SK-N-SH (cell line): Measurements from ENCODE around the gene KCTD21.

Experiments
- CHD2 ChIP-seq: fragments of 150-350 bp; IDR thresholded peaks from 2 replicates; pipeline ENCODE4 v1.6.1; 2018; ENCODE audit warnings: low read length; ENCODE audit not compliant: partially characterized antibody
- CTCF ChIP-seq: fragments of 200-600 bp; sonication (generic); IDR thresholded peaks from 2 replicates; pipeline ENCODE4 v1.6.1; 2017; ENCODE audit warnings: antibody characterized with exemption, mild to moderate bottlenecking, moderate library complexity
- ELF1 ChIP-seq: IDR thresholded peaks from 2 replicates; pipeline ENCODE4 v1.4.0; 2012
- EP300 ChIP-seq, 2 experiments: IDR thresholded peaks; 2 replicates each; pipeline versions ENCODE4 v1.4.0 to v1.6.1; 2012; ENCODE audit warnings: borderline replicate concordance in 1 of 2, low read depth in 1 of 2, low read length in 1 of 2
- MAX ChIP-seq: IDR thresholded peaks from 2 replicates; pipeline ENCODE4 v1.4.0; 2012; ENCODE audit warnings: low read depth
- POLR2AphosphoS5 ChIP-seq: IDR thresholded peaks from 2 replicates; pipeline ENCODE4 v1.6.1; 2012; ENCODE audit warnings: low read depth, low read length
- RXRA ChIP-seq: IDR thresholded peaks from 2 replicates; pipeline ENCODE4 v1.4.0; 2012; ENCODE audit warnings: low read depth, mild to moderate bottlenecking, borderline replicate concordance
- SMC3 ChIP-seq: IDR thresholded peaks from 2 replicates; pipeline ENCODE4 v1.6.1; 2012; ENCODE audit warnings: low read depth, low read length, improper control_type of control experiment
- USF1 ChIP-seq: IDR thresholded peaks from 2 replicates; pipeline ENCODE4 v1.4.0; 2012; ENCODE audit warnings: low read depth, borderline replicate concordance
- USF2 ChIP-seq: fragments of 150-350 bp; IDR thresholded peaks from 2 replicates; pipeline ENCODE4 v1.6.1; 2017; ENCODE audit warnings: antibody characterized with exemption, low read length, low read depth, borderline replicate concordance
- YY1 ChIP-seq: IDR thresholded peaks from 2 replicates; pipeline ENCODE4 v1.4.0; 2012; ENCODE audit warnings: low read depth, mild to moderate bottlenecking
- TF ChIP-seq, protein P1 (sequence below): IDR thresholded peaks from 2 replicates; pipeline ENCODE4 v1.6.1; 2012; ENCODE audit warnings: mild to moderate bottlenecking, low read depth, low read length, moderate library complexity

- TF ChIP-seq POLR2AphosphoS5 (no peak), ELF1 (no peak), CTCF (no peak), USF1 (no peak), MAX (no peak), EP300 (IDR thresholded peaks at IDR 0.05; ENCODE audit: borderline replicate concordance in 1 of 2, low read depth in 1 of 2, low read length in 1 of 2) (no peak), SMC3 (no peak), USF2 (no peak), CHD2 (no peak), YY1 (no peak), RXRA (no peak)
- TF ChIP-seq, protein P1, sequence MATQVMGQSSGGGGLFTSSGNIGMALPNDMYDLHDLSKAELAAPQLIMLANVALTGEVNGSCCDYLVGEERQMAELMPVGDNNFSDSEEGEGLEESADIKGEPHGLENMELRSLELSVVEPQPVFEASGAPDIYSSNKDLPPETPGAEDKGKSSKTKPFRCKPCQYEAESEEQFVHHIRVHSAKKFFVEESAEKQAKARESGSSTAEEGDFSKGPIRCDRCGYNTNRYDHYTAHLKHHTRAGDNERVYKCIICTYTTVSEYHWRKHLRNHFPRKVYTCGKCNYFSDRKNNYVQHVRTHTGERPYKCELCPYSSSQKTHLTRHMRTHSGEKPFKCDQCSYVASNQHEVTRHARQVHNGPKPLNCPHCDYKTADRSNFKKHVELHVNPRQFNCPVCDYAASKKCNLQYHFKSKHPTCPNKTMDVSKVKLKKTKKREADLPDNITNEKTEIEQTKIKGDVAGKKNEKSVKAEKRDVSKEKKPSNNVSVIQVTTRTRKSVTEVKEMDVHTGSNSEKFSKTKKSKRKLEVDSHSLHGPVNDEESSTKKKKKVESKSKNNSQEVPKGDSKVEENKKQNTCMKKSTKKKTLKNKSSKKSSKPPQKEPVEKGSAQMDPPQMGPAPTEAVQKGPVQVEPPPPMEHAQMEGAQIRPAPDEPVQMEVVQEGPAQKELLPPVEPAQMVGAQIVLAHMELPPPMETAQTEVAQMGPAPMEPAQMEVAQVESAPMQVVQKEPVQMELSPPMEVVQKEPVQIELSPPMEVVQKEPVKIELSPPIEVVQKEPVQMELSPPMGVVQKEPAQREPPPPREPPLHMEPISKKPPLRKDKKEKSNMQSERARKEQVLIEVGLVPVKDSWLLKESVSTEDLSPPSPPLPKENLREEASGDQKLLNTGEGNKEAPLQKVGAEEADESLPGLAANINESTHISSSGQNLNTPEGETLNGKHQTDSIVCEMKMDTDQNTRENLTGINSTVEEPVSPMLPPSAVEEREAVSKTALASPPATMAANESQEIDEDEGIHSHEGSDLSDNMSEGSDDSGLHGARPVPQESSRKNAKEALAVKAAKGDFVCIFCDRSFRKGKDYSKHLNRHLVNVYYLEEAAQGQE: no peak
Measured at GRCh38 chr11:78230161-78230877, 41.9 kb upstream of the KCTD21 start.
